D721Med (cell line): ENCODE measurements around the gene NT5C.

ENCODE experiments used
- DNase-seq: peaks from one replicate; pipeline ENCODE4 v3.0.0; 2011; ENCODE audit warnings: low spot score; ENCODE audit not compliant: insufficient read length
- FAIRE-seq: peaks from 2 replicates; lab custom pipeline; 2011; peaks lifted over from hg19 to GRCh38; lab: Jason Lieb, UNC
- TF ChIP-seq, protein P1 (sequence below): IDR thresholded peaks from 2 replicates; pipeline ENCODE4 v1.5.1; 2012; ENCODE audit warnings: mild to moderate bottlenecking, control low read depth; ENCODE audit not compliant: insufficient read depth; ENCODE audit errors: missing control alignments

Gene NT5C

DNA sequence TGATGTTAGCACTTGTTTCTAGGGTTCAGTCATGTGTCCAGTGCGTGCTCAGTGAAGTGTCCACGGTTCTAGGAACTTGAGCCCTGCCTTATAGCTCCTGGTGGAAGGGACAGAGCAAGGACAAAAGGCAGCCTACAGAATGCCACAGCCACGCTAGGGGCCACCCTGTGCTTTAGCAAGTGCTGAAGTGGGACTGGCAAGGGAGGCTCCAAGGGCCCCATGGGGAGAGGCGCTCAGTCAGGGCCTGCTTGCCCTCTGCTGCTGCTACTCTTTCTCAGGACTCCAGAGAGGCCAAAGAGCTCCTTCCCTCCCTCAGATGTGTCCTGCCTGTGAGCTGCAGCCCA lies 6.8 kb downstream of the NT5C start:
- DNase-seq (no peak), FAIRE-seq (no peak)
- TF ChIP-seq, protein P1, sequence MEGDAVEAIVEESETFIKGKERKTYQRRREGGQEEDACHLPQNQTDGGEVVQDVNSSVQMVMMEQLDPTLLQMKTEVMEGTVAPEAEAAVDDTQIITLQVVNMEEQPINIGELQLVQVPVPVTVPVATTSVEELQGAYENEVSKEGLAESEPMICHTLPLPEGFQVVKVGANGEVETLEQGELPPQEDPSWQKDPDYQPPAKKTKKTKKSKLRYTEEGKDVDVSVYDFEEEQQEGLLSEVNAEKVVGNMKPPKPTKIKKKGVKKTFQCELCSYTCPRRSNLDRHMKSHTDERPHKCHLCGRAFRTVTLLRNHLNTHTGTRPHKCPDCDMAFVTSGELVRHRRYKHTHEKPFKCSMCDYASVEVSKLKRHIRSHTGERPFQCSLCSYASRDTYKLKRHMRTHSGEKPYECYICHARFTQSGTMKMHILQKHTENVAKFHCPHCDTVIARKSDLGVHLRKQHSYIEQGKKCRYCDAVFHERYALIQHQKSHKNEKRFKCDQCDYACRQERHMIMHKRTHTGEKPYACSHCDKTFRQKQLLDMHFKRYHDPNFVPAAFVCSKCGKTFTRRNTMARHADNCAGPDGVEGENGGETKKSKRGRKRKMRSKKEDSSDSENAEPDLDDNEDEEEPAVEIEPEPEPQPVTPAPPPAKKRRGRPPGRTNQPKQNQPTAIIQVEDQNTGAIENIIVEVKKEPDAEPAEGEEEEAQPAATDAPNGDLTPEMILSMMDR = no peak

DNA sequence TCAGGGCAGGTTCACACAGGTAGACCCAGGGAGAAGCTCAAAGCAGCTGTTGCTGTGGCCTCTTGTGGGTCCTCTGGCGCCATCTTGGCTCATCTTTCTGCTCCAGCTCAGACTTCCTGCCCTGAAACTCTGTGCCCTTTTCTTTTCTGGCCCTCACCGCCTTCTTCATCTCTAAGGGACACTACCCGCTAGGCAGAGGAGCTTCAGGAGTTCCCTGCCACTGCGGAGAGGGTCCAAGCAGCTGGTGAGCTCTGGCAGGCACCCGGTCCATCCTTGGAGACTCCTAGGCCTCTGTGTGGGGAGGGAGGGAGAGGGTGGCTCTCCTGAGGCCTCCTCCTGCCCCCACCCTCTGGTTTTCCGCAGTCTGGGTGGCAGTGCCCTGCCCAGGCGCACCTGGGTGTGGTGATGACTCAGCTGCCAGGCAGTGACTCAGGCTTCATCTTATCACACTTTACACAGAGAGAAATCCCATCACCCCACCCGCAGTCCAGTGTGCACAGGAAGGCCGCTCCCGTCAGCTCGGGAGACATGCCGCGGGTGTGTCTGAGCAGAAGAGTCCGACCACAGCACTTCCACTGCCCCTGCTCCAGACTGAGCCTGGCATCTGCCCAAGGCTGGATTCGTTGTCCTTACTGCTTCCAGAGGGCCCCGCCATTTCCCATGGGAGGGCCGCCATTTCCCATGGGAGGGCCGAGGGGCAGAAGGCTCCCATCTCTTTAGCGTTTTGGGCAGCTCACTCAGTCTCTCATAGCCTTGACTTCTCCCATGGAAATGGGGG lies 7.3 kb downstream of the NT5C start:
- TF ChIP-seq, protein P1 = no peak
- DNase-seq = no peak
- FAIRE-seq = no peak

DNA sequence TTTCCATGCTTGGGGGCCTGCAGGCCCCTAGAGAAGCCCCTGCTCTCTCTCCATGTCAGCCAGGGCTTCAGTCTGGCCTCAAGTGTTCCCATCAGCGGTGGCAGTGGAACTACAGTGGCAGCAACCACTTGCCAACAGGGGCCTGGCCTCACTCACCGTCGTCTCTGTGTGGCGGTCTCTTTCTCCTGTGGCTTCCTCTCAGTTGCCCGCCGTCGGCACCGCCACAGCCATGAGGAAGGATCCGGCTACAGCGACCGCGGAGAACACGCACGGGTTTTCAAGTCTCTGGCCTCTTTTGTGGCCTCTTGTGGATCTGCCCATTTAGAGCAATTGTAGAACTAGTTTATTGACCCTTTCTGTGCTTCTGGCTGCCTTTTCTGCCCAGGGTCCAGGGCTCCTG lies 13.2 kb downstream of the NT5C start:
- no peak for FAIRE-seq
- TF ChIP-seq, protein P1 = no peak

DNA sequence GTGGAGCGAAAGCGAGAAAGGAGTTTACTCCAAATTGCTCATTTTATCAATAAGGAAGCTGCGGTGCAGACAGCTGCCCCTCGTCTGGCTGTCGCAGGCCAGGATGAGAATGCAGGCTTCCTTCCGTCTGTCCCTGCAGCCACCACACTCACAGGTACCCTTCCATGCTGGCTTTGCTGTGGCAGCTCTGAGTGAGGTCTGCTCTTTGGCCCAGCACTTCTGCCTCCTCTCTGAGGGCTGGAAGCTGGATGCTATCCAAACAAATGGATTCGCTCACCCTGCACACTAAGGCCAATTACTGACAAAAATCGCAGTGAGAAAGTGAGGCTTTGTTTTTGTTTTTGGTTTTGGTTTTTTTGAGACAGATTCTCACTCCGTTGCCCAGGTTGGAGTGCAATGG lies 14.8 kb downstream of the NT5C start:
- TF ChIP-seq, protein P1 = no peak

More for the DNA sequence above, 13.2 kb downstream of the NT5C start:
- DNase-seq = no peak

DNA sequence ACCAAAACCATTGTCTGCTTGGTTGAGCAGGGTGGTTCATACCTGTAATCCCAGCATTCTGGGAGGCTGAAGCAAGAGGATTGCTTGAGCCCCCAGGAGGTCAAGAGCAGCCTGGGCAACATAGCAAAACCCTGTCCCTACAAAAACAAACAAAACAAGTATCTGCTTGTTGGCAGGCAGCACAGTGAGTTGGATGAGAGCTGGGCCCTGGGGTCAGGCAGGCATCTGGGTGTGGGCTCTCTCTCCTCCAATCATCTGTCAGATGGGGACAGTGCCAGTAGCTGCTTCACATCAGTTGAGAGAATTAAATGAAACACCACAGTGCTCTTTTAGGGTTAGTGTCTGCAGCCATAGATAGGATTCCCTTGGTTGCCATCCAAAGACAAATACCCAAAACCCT lies 16.0 kb downstream of the NT5C start:
- TF ChIP-seq, protein P1 = no peak
- no peak for FAIRE-seq
- DNase-seq = no peak

More for the DNA sequence above, 14.8 kb downstream of the NT5C start:
- DNase-seq (no peak), FAIRE-seq (no peak)

DNA sequence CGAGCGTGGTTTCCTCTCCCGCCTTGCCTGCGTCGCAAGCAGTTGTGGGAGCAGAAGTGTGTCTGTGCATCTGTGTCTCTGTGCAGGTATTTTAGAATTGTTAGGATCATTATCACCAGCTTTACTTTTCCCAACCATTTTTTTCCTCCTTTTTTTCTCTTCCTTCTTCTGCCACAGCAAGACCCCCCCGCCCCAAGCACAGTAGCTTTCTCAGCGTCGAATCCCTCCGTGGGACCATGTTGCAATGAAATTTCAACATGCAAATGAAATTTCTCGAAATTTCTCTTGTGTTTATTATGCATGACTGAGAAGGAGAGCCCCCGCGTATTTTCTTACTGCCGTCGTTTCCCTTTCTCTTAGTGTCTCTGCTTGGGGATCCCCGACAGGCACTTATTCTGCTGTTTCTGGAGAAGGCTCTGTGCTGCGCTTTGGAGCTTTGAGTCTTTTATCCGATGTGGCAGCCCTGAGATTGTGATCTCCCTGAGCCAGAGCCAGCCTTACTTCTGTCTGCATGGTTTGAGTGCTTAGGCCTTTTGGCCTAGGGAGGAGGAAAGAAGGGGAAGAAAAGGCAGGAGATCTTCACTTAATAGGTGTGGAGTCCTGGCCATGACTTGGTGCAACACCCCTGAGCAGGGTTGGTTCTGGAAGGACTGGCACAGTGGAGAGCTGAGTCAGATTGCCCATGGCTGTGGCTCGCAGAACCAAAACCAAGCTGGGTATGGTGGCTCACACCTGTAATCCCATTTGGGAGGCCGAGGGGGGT lies 16.8 kb downstream of the NT5C start:
- no peak for FAIRE-seq
- no peak for DNase-seq
- TF ChIP-seq, protein P1 = no peak
